ENCODE measurements around the gene MAPK11. TPM values are rescaled to one million over a fixed set of nuclear protein-coding genes. Genes with fewer than 3 reads are reported as not detected.

Gene MAPK11
- polyA plus RNA-seq, 4 donors = 6.0 to 9.7 (median 7.9) TPM

- no peak for DNase-seq (ENCODE audit: low read depth in 4 of 4, low spot score in 3 of 4)
Measured at GRCh38 chr22:50262973-50263617, 7.1 kb downstream of the MAPK11 start.

DNA sequence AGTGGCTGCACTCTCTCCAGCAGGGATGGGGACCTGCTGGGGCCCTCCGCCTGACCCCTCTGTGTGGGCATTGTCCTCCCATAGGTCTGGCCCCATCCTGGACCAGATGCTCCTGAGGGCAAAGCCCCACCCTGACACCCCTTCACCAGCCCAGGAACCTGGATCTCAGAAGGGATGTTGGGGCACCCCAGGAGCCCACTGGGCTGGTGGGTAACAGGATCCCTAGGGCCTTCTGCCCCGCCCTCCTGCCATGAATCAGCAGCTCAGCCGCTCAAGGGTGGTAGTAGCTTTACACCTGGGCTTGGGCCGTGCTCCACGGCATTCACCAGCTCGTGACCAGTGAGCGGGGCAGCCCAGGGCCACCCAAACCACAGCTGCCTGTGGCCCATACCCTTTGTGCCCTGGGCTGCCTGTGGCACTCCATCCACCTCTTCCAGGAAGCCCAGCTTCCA lies 7.7 kb downstream of the MAPK11 start:
- no peak for DNase-seq (ENCODE audit: low read depth in 4 of 4, low spot score in 3 of 4)

- no peak for DNase-seq (ENCODE audit: low read depth in 4 of 4, low spot score in 3 of 4)
Measured at GRCh38 chr22:50261615-50262459, 8.3 kb downstream of the MAPK11 start, which contains the start of gene MAPK12. Gene MAPK12, minus strand, starts transcription at chr22:50261683. Its CDS starts 174 bp downstream, at chr22:50261509.

DNA sequence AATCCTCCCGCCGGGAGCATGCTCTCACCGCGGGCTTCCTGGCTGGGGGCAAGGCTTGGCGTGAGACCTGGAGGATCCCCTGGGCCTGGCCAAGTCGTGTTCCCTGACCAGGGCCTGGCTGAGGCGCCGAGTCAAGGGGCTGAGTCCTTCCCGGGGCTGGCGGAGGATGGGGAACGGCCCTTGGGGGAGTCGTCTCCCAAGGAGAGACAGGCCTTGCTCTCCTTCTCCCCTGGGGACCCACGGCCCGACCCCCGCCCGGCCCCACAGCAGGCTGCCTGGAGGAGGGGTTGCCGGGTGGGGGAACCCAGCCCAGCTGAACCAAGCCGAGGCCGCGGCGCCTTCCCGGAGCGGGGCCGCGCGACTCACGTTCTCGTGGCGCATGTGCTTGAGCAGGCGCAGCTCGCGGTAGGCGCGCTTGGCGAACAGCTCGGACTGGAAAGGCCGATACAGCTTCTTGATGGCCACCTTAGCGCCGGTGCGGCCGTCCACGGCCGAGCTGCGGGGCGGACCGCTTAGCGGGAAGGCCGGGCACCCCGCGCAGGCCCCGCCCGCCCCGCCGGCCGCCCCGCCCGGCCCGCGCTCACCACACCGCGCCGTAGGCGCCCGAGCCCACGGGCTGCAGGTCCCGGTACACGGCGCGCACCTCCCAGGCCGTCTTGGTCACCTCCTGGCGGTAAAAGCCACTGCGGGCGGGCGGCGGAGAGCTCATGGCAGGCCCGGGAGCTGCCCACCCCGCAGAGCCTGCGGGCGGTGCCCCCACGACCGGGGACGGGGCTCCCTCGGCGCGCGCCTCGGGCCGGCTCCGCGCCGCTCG lies 9.2 kb downstream of the MAPK11 start:
- DNase-seq (ENCODE audit: low read depth in 4 of 4, low spot score in 3 of 4) = no peak

DNA sequence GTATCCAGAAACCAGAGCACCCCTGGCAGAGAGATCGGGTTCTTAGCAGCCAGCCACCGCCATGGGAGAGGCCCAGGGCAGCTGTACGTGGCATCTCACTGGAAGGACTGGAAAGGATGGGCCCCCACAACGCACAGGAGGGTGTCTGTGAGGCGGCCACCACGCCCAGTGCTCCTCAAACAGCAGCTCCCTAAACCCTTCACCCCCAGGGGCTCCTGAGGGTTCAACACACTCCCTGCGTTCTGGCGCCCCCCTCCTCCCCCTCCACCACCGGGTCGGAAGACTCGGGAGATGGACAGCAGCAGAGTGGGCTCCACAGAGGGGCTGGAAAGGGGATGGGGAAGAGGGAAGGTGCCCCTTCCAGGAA lies 9.8 kb downstream of the MAPK11 start:
- no peak for DNase-seq (ENCODE audit: low read depth in 4 of 4, low spot score in 3 of 4)

GRCh38 chr22:50259302-50259701 lies 10.9 kb downstream of the MAPK11 start:
- no peak for DNase-seq (ENCODE audit: low read depth in 4 of 4, low spot score in 3 of 4)

DNA sequence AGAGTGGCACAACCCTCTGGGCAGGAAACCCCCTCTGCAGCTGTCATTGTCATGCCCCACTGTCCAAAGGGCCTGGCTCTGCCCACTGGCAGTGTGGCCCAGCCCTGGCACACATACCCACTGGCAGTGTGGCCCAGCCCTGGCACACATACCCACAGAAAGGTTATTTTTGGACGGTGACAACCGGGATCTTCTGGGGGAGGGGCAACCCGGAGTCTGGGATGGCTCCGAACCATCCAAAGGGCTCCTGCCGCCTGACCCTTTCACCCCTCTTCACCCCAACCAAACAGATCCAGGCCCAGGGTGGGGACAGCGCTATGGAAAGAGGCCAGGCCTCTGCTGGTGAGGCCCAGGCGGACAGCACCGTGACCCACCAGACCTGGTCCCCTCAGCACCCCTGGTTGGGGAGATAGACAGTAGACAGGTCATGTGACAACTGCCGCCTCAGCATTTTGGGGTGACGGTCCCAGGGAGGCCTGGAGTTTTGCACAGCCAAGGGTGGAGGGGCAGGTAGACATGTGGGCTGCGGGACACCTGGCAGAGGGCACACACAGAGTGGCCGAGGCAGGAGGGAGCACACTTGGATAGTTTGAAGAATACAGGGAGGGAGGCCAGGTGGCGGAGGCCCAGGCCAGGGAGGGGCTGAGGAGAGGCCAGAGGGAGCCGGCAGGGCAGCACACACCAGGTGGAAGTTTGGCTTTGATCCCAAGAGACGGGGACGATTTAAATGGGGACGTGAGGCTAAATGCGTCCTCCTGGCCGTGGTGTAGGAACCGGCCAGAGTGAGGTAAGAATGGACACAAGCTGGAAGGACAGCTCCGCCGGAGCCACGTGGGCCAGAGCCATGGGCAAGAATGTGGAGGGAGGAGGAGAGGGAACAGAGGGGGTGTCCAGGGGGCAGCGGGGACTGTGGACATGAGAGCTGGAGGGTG lies 11.6 kb downstream of the MAPK11 start:
- DNase-seq (ENCODE audit: low read depth in 4 of 4, low spot score in 3 of 4) = no peak

GRCh38 chr22:50257451-50258360 lies 12.5 kb downstream of the MAPK11 start:
- DNase-seq (ENCODE audit: low read depth in 4 of 4, low spot score in 3 of 4) = no peak

- DNase-seq (ENCODE audit: low read depth in 4 of 4, low spot score in 3 of 4) = no peak
Measured at GRCh38 chr22:50257041-50257440, 13.1 kb downstream of the MAPK11 start.

DNA sequence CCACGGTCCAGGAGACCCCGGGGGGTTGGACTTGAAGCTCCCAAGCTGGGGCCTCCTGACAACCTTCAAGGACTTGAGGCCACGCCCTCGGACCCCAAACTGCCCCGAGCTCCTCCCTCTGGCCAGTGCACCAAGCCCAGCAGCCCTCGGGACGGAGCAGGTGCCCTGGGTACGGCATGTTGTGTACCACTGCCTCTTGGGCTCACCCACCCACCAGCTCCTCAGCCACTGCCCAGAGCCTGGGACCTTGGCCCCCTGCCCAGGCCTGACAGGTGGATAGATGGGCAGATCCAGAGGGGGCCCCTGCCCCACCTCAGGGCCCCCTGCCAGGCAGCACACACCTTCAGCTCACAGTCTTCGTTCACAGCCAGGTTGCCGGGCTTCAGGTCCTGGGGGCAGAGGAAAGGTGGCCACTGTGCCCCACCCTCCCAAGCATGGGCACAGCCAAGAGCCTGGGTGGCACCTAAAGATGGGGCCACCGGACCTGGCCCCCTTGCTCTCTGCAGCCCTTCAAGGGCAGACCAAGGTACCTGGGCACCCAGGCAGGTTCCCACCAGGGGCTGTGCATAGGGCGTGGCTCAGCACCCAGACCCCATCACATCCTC lies 13.8 kb downstream of the MAPK11 start:
- no peak for DNase-seq (ENCODE audit: low read depth in 4 of 4, low spot score in 3 of 4)

GRCh38 chr22:50255607-50256006 lies 14.6 kb downstream of the MAPK11 start:
- no peak for DNase-seq (ENCODE audit: low read depth in 4 of 4, low spot score in 3 of 4)

DNA sequence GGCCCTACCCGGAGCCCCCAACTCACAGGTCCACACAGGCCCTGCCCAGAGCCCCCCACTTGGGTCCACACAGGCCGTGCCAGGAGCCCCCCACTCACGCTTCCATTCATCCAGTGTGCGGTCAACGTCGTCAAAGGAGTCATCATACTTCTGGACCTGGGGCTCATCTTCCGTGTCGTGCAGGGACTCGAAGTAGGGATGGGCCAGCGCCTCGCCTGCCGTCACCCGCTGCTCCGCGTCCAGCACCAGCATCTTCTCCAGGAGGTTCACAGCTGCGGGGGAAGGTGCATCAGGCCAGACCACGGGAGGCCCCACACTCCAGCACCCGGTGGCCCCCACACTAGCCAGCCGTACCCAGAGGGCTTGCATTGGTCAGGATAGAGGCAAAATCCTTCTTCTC lies 15.1 kb downstream of the MAPK11 start:
- DNase-seq (ENCODE audit: low read depth in 4 of 4, low spot score in 3 of 4) = no peak

DNA sequence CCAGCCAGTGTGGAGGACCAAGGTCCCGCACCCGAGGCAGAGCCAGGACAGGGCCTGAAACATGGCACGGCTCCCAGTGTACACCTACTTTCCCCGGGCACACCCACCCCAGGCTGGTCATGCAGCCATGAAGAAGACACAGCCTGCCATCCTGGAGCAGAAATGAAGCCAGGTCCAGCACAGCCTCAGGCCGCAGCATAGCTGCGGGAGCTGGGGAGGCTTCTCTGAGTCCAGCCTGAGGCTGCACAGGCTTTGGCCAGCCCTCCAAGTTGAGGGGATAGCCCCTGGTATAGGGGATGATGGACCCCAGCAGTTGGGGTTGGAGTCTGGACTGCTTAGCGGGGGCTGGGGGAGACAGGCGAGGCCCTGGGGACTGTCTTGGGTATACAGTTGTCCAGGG lies 16.2 kb downstream of the MAPK11 start:
- DNase-seq (ENCODE audit: low read depth in 4 of 4, low spot score in 3 of 4) = no peak

GRCh38 chr22:50253046-50253915 lies 16.9 kb downstream of the MAPK11 start:
- no peak for DNase-seq (ENCODE audit: low read depth in 4 of 4, low spot score in 3 of 4)

GRCh38 chr22:50252082-50253045 lies 17.8 kb downstream of the MAPK11 start:
- no peak for DNase-seq (ENCODE audit: low read depth in 4 of 4, low spot score in 3 of 4)

DNA sequence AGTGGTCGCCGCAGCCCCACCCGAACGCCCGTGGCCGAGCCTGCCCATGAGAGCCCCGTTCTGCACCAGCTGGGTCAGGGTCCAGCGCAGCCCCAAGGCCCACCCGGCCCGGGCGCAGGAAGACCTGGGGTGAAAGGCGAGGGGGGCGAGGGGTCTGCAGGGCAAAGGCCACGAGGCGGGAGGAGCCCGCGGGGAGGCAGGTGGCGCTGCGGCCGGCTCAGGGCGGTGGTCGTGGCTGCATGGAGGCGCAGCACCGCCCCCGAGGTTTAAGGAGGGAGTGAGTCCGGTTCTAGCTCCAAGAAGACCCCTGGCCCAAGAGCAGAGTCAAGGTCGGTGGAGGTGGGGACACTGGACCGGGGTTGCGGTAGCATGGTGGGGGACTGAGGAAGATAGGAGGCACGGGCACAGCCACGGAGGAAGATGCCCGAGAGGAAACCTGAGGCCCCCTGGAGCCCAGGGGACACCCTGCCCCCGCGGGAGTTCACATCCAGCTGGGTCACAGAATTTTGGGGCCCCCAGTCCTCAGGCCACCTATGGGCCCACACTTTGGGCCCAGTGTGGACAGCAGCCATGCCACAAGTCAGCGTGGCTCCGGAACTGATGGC lies 18.6 kb downstream of the MAPK11 start:
- no peak for DNase-seq (ENCODE audit: low read depth in 4 of 4, low spot score in 3 of 4)

Data from left renal pelvis (tissue), 4 donors.